PC-9 (cell line): ENCODE data around the gene FOLR2. TPM values are rescaled to one million over a fixed set of nuclear protein-coding genes. Genes with fewer than 3 reads are reported as not detected.

Experiments used
- BruUV-seq: library from RNA; stranded (reverse); fragments of 400-500 nt; replicated peaks from 2 replicates; lab custom pipeline; 2021; lab: Mats Ljungman, UMichigan
- CTCF ChIA-PET: fragments of 300-600 bp; sonication (Branson Sonifier 250); formaldehyde crosslinking; loops from one replicate; lab custom pipeline; 2022; ENCODE audit warnings: antibody characterized with exemption; lab: Charles Lee
- POLR2A ChIA-PET: fragments of 300-600 bp; sonication (Branson Sonifier 250); formaldehyde crosslinking; loops from one replicate; lab custom pipeline; 2022; ENCODE audit warnings: antibody characterized with exemption; ENCODE audit not compliant: unreplicated experiment; lab: Charles Lee
- DNase-seq, 2 experiments: peaks; one replicate each; pipeline versions ENCODE4 v3.0.0 to v3.0.0-alpha.2; 2015 to 2022; ENCODE audit warnings: mixed read lengths in 1 of 2
- H2AFZ ChIP-seq: fragments of 200-600 bp; sonication (generic); 2 replicates; pipeline ENCODE4 v1.8.1; 2017; ENCODE audit warnings: antibody characterized with exemption
- H3F3A ChIP-seq: fragments of 200-600 bp; sonication (generic); 2 replicates; pipeline ENCODE4 v1.8.1; 2017; ENCODE audit warnings: antibody characterized with exemption, mild to moderate bottlenecking, low read depth; ENCODE audit not compliant: insufficient read depth
- H3K27ac ChIP-seq: fragments of 200-600 bp; sonication (generic); 2 replicates; pipeline ENCODE4 v1.6.1; 2016; ENCODE audit warnings: mixed run types
- H3K27me3 ChIP-seq: fragments of 200-600 bp; sonication (generic); 2 replicates; pipeline ENCODE4 v1.6.1; 2016; ENCODE audit warnings: low read depth, mixed run types; ENCODE audit not compliant: insufficient read depth
- H3K36me3 ChIP-seq: fragments of 200-600 bp; sonication (generic); 2 replicates; pipeline ENCODE4 v1.6.1; 2016; ENCODE audit warnings: low read depth, mixed run types
- H3K4me1 ChIP-seq: fragments of 200-600 bp; sonication (generic); replicated peaks from 2 replicates; pipeline ENCODE4 v1.6.1; 2016; ENCODE audit warnings: mixed run types; ENCODE audit not compliant: insufficient read depth
- H3K4me2 ChIP-seq: fragments of 200-600 bp; sonication (generic); 2 replicates; pipeline ENCODE4 v1.6.1; 2017; ENCODE audit warnings: mixed run types
- H3K4me3 ChIP-seq: fragments of 200-600 bp; sonication (generic); 2 replicates; pipeline ENCODE4 v1.6.1; 2016; ENCODE audit warnings: mixed run types
- H3K79me2 ChIP-seq: fragments of 200-600 bp; sonication (generic); 2 replicates; pipeline ENCODE4 v1.6.1; 2017; ENCODE audit warnings: low read depth, mixed run types
- H3K9me2 ChIP-seq: fragments of 200-600 bp; sonication (generic); 2 replicates; pipeline ENCODE4 v1.8.1; 2017; ENCODE audit warnings: mild to moderate bottlenecking; ENCODE audit not compliant: insufficient read depth
- H3K9me3 ChIP-seq: fragments of 200-600 bp; sonication (generic); 2 replicates; pipeline ENCODE4 v1.8.1; 2016; ENCODE audit warnings: low read depth; ENCODE audit not compliant: insufficient read depth
- H4K20me1 ChIP-seq: fragments of 200-600 bp; sonication (generic); 2 replicates; pipeline ENCODE4 v1.8.1; 2017; ENCODE audit not compliant: insufficient read depth
- EZH2 ChIP-seq: fragments of 200-600 bp; sonication (generic); IDR thresholded peaks from 2 replicates; pipeline ENCODE4 v1.8.0; 2017; ENCODE audit warnings: antibody characterized with exemption, low read depth
- intact Hi-C: fragments of 100-400 bp; cut with micrococcal nuclease; formaldehyde crosslinking; loops from one replicate; pipeline ENCODE4 v1.10.0; 2022; ENCODE audit not compliant: unreplicated experiment
- total RNA-seq: library from RNA; stranded (reverse); gene quantifications from 2 replicates; pipeline ENCODE4 v1.2.3, GENCODE V29; 2021
- TF ChIP-seq, protein P1 (sequence below): fragments of 200-600 bp; sonication (generic); conservative IDR thresholded peaks from 2 replicates; pipeline ENCODE4 v1.6.1; 2017; ENCODE audit warnings: mixed run types, antibody characterized with exemption, mild to moderate bottlenecking, moderate library complexity

FOLR2 gene
- total RNA-seq, 1 experiment from 2014 or later: not detected

DNA sequence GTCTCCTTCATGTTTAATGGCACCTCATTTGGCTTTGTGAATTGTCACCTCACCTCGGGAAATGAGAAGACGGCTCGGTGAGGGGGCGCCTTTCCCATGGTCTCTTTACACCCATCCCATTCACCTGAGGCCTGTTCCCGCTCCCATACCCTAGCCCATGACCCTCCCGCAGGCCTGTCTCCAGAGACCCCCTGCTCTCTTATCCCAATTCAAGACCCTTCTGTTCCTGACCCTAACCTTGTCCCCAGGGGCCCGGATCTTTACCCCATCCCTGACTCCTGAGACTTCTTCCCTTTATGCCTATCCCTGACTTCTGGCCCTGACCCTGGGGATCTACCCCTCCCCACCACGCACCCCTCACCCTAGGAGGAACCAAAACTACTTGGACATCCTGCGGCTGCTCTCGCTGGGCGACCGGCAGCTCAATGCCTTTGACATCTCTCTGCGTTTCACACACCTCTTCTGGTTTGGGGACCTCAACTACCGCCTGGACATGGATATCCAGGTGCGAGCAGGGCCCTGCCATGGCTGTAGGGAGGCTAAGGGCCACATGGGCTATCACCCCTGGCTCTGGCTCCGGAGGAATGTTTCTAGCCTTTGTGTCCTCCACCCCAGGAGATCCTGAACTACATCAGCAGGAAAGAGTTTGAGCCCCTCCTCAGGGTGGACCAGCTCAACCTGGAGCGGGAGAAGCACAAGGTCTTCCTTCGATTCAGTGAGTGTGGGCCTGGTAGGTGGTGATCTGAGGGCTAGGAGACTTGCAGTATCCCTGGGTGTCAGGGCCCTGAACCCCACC lies 15.9 kb downstream of the FOLR2 start:
- TF ChIP-seq, protein P1, sequence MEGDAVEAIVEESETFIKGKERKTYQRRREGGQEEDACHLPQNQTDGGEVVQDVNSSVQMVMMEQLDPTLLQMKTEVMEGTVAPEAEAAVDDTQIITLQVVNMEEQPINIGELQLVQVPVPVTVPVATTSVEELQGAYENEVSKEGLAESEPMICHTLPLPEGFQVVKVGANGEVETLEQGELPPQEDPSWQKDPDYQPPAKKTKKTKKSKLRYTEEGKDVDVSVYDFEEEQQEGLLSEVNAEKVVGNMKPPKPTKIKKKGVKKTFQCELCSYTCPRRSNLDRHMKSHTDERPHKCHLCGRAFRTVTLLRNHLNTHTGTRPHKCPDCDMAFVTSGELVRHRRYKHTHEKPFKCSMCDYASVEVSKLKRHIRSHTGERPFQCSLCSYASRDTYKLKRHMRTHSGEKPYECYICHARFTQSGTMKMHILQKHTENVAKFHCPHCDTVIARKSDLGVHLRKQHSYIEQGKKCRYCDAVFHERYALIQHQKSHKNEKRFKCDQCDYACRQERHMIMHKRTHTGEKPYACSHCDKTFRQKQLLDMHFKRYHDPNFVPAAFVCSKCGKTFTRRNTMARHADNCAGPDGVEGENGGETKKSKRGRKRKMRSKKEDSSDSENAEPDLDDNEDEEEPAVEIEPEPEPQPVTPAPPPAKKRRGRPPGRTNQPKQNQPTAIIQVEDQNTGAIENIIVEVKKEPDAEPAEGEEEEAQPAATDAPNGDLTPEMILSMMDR: no peak
- no peak for TF ChIP-seq EZH2
- intact Hi-C loops: no loop called here
- peaks cover 9% of the 10 kb centered on the region for H4K20me1 ChIP-seq
- ChIA-PET POLR2A (no interaction called here), CTCF (no interaction called here)
- H2AFZ ChIP-seq: no peak overlapping the region
- H3K4me3 ChIP-seq: no peak overlapping the region
- no peaks in the 10 kb centered on the region for H3K4me1 ChIP-seq
- no TSS peak for BruUV-seq
- DNase-seq: no peak
- H3K27me3 ChIP-seq: no peaks in the 10 kb centered on the region
- H3K79me2 ChIP-seq: no peaks in the 10 kb centered on the region
- H3K9me3 ChIP-seq: no peaks in the 10 kb centered on the region
- peaks cover 24% of the 10 kb centered on the region for H3K36me3 ChIP-seq
- peaks cover 27% of the 10 kb centered on the region for H3F3A ChIP-seq
- no peaks in the 10 kb centered on the region for H3K9me2 ChIP-seq
- no peak overlapping the region for H3K4me2 ChIP-seq
- no peak overlapping the region for H3K27ac ChIP-seq

DNA sequence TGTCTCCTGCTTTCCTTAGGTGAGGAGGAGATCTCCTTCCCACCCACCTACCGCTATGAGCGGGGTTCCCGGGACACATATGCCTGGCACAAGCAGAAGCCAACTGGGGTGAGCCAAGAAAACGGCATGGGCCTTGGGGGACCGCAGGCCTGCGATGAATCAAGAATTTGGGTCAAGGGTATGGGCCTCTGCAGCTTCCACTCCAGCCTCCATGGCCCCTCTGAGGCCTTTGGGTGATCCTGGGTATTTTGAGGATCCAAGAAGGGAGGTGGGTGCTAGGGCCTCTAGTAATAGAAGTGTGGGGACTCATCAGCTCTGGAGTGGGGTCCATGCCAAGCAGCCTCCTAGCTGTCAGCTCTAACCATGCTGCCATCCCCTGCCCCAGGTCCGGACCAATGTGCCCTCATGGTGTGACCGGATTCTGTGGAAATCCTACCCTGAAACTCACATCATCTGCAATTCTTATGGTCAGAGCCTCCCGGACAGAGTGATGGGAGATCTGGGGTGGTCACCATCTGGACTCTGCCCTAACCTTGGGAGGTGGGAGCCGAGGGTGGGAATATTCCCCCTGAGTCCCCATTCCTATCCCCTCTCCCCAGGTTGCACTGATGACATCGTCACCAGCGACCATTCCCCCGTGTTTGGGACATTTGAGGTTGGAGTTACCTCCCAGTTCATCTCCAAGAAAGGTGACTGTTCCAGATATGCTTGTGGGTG lies 16.6 kb downstream of the FOLR2 start:
- Histone ChIP-seq H3K4me3 (no peak overlapping the region), H4K20me1 (peaks cover 17% of the 10 kb centered on the region), H3K79me2 (no peaks in the 10 kb centered on the region), H3F3A (peaks cover 34% of the 10 kb centered on the region), H3K4me2 (no peak overlapping the region), H3K27ac (no peak overlapping the region), H3K27me3 (no peaks in the 10 kb centered on the region), H2AFZ (no peak overlapping the region), H3K9me2 (no peaks in the 10 kb centered on the region), H3K36me3 (peaks cover 28% of the 10 kb centered on the region), H3K4me1 (no peaks in the 10 kb centered on the region), H3K9me3 (no peaks in the 10 kb centered on the region)
- intact Hi-C loops: no loop called here
- CTCF ChIA-PET: no interaction called here
- BruUV-seq: no TSS peak
- POLR2A ChIA-PET: no interaction called here
- no peak for DNase-seq
- TF ChIP-seq, protein P1: no peak
- TF ChIP-seq EZH2: no peak

DNA sequence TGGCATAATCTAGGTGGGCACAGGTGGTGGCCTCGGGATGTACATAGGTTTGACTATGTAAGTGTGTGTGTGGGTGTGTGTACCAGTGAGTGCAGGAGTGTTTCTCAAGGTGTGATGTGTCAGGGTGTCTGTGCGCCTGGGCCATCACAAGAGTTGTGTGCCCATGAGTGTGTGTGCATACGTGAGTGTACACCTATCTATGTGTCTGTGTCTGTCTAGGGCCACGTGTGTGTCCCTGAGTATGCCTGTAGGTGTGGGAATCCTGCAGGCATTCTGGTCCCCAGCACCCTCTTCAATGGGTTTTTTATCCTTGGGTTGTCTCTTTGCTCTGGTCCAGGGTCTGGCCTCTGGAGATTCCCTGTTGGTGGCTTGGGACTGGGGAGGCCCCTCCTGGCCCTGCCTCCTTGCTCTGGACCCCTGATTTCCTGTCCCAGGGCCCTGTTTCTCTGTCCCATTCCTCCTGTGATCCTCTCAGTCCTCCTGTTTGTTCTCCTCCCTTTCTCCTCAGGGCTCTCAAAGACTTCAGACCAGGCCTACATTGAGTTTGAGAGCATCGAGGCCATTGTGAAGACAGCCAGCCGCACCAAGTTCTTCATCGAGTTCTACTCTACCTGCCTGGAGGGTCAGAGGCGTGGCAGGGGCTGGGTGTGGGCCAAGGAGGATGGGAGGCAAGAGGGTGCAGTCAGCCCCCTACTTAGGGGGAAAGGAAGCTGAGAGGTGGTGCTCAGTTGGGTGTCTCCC lies 17.3 kb downstream of the FOLR2 start:
- CTCF ChIA-PET: no interaction called here
- Histone ChIP-seq H3K4me2 (no peak overlapping the region), H3K4me3 (no peak overlapping the region), H3K27ac (no peak overlapping the region), H3K9me2 (no peaks in the 10 kb centered on the region), H2AFZ (no peak overlapping the region), H3K4me1 (no peaks in the 10 kb centered on the region), H3K36me3 (peaks cover 23% of the 10 kb centered on the region), H4K20me1 (peaks cover 20% of the 10 kb centered on the region), H3K9me3 (no peaks in the 10 kb centered on the region), H3F3A (peaks cover 41% of the 10 kb centered on the region), H3K27me3 (no peaks in the 10 kb centered on the region), H3K79me2 (no peaks in the 10 kb centered on the region)
- TF ChIP-seq EZH2: no peak
- TF ChIP-seq, protein P1: no peak
- no peak for DNase-seq
- TSS peak; percentile 16 for BruUV-seq
- intact Hi-C loops: no loop called here
- POLR2A ChIA-PET: no interaction called here
